Esophagus muscularis mucosa (tissue), 4 donors: Measurements from ENCODE around the gene CD82. TPM values are rescaled to one million over a fixed set of nuclear protein-coding genes. Genes with fewer than 3 reads are reported as not detected.
"Not testable (repeated sequence)": the region's sequence is repeated elsewhere in the genome, so short reads cannot be mapped to it uniquely, and the experiment has no call there.

ENCODE experiments used
- DNase-seq: peaks from one replicate; pipeline ENCODE4 v3.0.0-alpha.2; 2017; ENCODE audit errors: extremely low spot score
- H3K27ac ChIP-seq, 4 donors: fragments of 200-600 bp; sonication (generic); replicated peaks in 1 of 4; 1 replicate in 3 of 4; 2 replicates in 1 of 4; pipeline ENCODE4 v1.5.1; 2016 to 2019; ENCODE audit warnings: mild to moderate bottlenecking in 1 of 4
- H3K27me3 ChIP-seq, 4 donors: fragments of 200-600 bp; sonication (generic); one replicate each; pipeline versions ENCODE4 v1.5.1 to v1.6.0; 2016 to 2019
- H3K36me3 ChIP-seq, 4 donors: fragments of 200-600 bp; sonication (generic); one replicate each; pipeline ENCODE4 v1.5.1; 2016 to 2019
- H3K4me1 ChIP-seq, 4 donors: fragments of 200-600 bp; sonication (generic); one replicate each; pipeline ENCODE4 v1.5.1; 2016 to 2019
- H3K4me3 ChIP-seq, 4 donors: fragments of 200-600 bp; sonication (generic); 1 replicate in 2 of 4; 2 replicates in 2 of 4; pipeline ENCODE4 v1.5.1; 2016 to 2019; ENCODE audit warnings: mild to moderate bottlenecking in 4 of 4, moderate library complexity in 1 of 4
- H3K9me3 ChIP-seq, 4 donors: fragments of 200-600 bp; sonication (generic); 1 replicate in 3 of 4; 2 replicates in 1 of 4; pipeline ENCODE4 v1.5.1; 2016 to 2019
- CTCF ChIP-seq, 3 experiments: fragments of 200-600 bp in 2 of 3; fragments of 450-650 bp in 1 of 3; sonication (generic) in 2 of 3; IDR thresholded peaks; one replicate each; pipeline ENCODE4 v1.5.1; 2017 to 2019; ENCODE audit warnings: antibody characterized with exemption in 3 of 3, mild to moderate bottlenecking in 2 of 3, moderate library complexity in 1 of 3
- EP300 ChIP-seq: sonication (generic); formaldehyde crosslinking; IDR thresholded peaks from one replicate; pipeline ENCODE4 v1.6.1; 2017; ENCODE audit warnings: antibody characterized with exemption
- POLR2A ChIP-seq: fragments of 450-650 bp; IDR thresholded peaks from one replicate; pipeline ENCODE4 v1.6.1; 2017; ENCODE audit warnings: antibody characterized with exemption, moderate library complexity, mild to moderate bottlenecking, low read depth
- POLR2AphosphoS5 ChIP-seq, 2 donors: sonication (generic); formaldehyde crosslinking; IDR thresholded peaks; one replicate each; pipeline ENCODE4 v1.6.1; 2017; ENCODE audit warnings: antibody characterized with exemption in 2 of 2
- WGBS: methylation state at CpG from one replicate; pipeline ENCODE4 v1.1.5; 2018; 5-methylcytosine and 5-hydroxymethylcytosine counted together
- intact Hi-C: fragments of 100-400 bp; cut with DNase I; formaldehyde crosslinking; loops from one replicate; pipeline ENCODE4 v1.15.1; 2023
- small RNA-seq, 3 donors: library from RNA; depleted of rRNA; stranded (forward); fragments of <200 nt; gene quantifications; one replicate each; pipeline ENCODE3, GENCODE V24; 2016
- total RNA-seq, 4 donors: library from RNA; depleted of rRNA; stranded (reverse); fragments of >200 nt; gene quantifications; one replicate each; pipeline versions ENCODE4 v1.1.0 to v1.2.1, GENCODE V29; 2016

CD82 gene
- total RNA-seq, 4 donors from 2014 or later: 11.0 to 20.6 (median 16.3) TPM

GRCh38 chr11:44658506-44658850 lies 93.0 kb downstream of the CD82 start:
- TF ChIP-seq CTCF (IDR thresholded peaks at IDR 0.05) (peak in 1 of 3 experiments; percentile 5), POLR2AphosphoS5 (IDR thresholded peaks at IDR 0.05) (no peak)
- intact Hi-C loops: no loop called here
- Histone ChIP-seq H3K27me3 (no peaks in the 10 kb centered on the region), H3K4me1 (peaks cover 9 to 15% (median 12%) of the 10 kb centered on the region in 4 donors), H3K27ac (no peak overlapping the region), H3K36me3 (no peaks in the 10 kb centered on the region), H3K4me3 (no peak overlapping the region), H3K9me3 (no peaks in the 10 kb centered on the region)
- DNase-seq: no peak
- WGBS: 76% methylated on average over 3 of the region's 3 CpGs

GRCh38 chr11:44659641-44660040 lies 94.2 kb downstream of the CD82 start:
- TF ChIP-seq POLR2AphosphoS5 (IDR thresholded peaks at IDR 0.05) (peak; percentile 72 to 79), POLR2A (no peak), CTCF (IDR thresholded peaks at IDR 0.05) (no peak), EP300 (peak; percentile 94)
- H3K27ac ChIP-seq: peak overlapping the region in 3 of 4 donors; percentile 38 to 59 (median 53)
- intact Hi-C loops: no loop called here

GRCh38 chr11:44660535-44660934 lies 95.1 kb downstream of the CD82 start:
- H3K9me3 ChIP-seq, intact Hi-C loops, H3K27ac ChIP-seq, DNase-seq, H3K27me3 ChIP-seq, H3K36me3 ChIP-seq, H3K4me3 ChIP-seq: not testable (repeated sequence)
- peaks cover 9 to 15% (median 12%) of the 10 kb centered on the region in 4 donors for H3K4me1 ChIP-seq
- 93% methylated on average over 3 of the region's 3 CpGs for WGBS

More at GRCh38 chr11:44659641-44660040, 94.2 kb downstream of the CD82 start:
- Histone ChIP-seq H3K4me1 (peaks cover 9 to 15% (median 12%) of the 10 kb centered on the region in 4 donors), H3K27me3 (no peaks in the 10 kb centered on the region), H3K4me3 (no peak overlapping the region), H3K36me3 (no peaks in the 10 kb centered on the region), H3K9me3 (no peaks in the 10 kb centered on the region)
- DNase-seq: no peak
- no CpG with 5 or more reads among the region's 4 CpGs for WGBS

GRCh38 chr11:44661311-44661717 lies 95.9 kb downstream of the CD82 start:
- 89% methylated on average over 7 of the region's 7 CpGs for WGBS
- intact Hi-C loops: no loop called here
- TF ChIP-seq POLR2AphosphoS5 (IDR thresholded peaks at IDR 0.05) (no peak), CTCF (IDR thresholded peaks at IDR 0.05) (no peak), EP300 (no peak), POLR2A (no peak)
- peaks cover 0 to 10% (median 0%) of the 10 kb centered on the region in 4 donors for H3K27me3 ChIP-seq
- no peak for DNase-seq
- H3K4me1 ChIP-seq: peaks cover 9 to 15% (median 12%) of the 10 kb centered on the region in 4 donors
- H3K9me3 ChIP-seq: no peaks in the 10 kb centered on the region
- H3K27ac ChIP-seq: no peak overlapping the region
- no peaks in the 10 kb centered on the region for H3K36me3 ChIP-seq
- H3K4me3 ChIP-seq: no peak overlapping the region

Small RNA genes within 50 kb of the gene (small RNA-seq; reads per million reads assigned to genes)
- gene AC104010.1: 0 reads per million in 3 donors

Other genes starting within 250 kb of the CD82 start
- gene TSPAN18, start 161.3 kb downstream of the CD82 start, total RNA-seq: 10 to 100 TPM; 27.7 to 70.1 (median 50.2) TPM